Neural progenitor cell (in vitro differentiated cells): Measurements from ENCODE around the gene SH3GL2. TPM values are rescaled to one million over a fixed set of nuclear protein-coding genes. Genes with fewer than 3 reads are reported as not detected.

Experiments
- DNase-seq: peaks from one replicate; pipeline ENCODE4 v3.0.0-alpha.2; 2016; ENCODE audit warnings: low spot score
- H2AFZ ChIP-seq: fragments of 200-600 bp; sonication (generic); replicated peaks from 2 replicates; pipeline ENCODE4 v1.6.1; 2016; ENCODE audit warnings: antibody characterized with exemption
- H3F3A ChIP-seq: fragments of 200-600 bp; sonication (generic); 2 replicates; pipeline ENCODE4 v1.6.1; 2016; ENCODE audit warnings: antibody characterized with exemption, low read depth
- H3K27ac ChIP-seq: fragments of 200-600 bp; sonication (generic); 2 replicates; pipeline ENCODE4 v1.5.1; 2016; ENCODE audit warnings: mild to moderate bottlenecking
- H3K27me3 ChIP-seq: fragments of 200-600 bp; sonication (generic); 2 replicates; pipeline ENCODE4 v1.6.1; 2016; ENCODE audit warnings: mild to moderate bottlenecking, moderate library complexity
- H3K36me3 ChIP-seq: fragments of 200-600 bp; sonication (generic); 2 replicates; pipeline ENCODE4 v1.5.1; 2016
- H3K4me1 ChIP-seq: fragments of 200-600 bp; sonication (generic); 2 replicates; pipeline ENCODE4 v1.6.1; 2016; ENCODE audit warnings: mixed run types
- H3K4me2 ChIP-seq: fragments of 200-600 bp; sonication (generic); 2 replicates; pipeline ENCODE4 v1.6.1; 2016
- H3K4me3 ChIP-seq: fragments of 200-600 bp; sonication (generic); 2 replicates; pipeline ENCODE4 v1.5.1; 2016
- H3K79me2 ChIP-seq: fragments of 200-600 bp; sonication (generic); 2 replicates; pipeline ENCODE4 v1.6.1; 2016; ENCODE audit warnings: low read depth
- H3K9ac ChIP-seq: fragments of 200-600 bp; sonication (generic); 2 replicates; pipeline ENCODE4 v1.6.1; 2016
- H3K9me3 ChIP-seq: fragments of 200-600 bp; sonication (generic); 2 replicates; pipeline ENCODE4 v1.5.1; 2016; ENCODE audit warnings: low read depth
- H4K20me1 ChIP-seq: fragments of 200-600 bp; sonication (generic); 2 replicates; pipeline ENCODE4 v1.6.1; 2016; ENCODE audit warnings: low read depth
- H3K27ac Mint-ChIP-seq: 3 replicates; pipeline ENCODE4 v1.8.0; 2021; ENCODE audit warnings: mixed read lengths
- H3K27me3 Mint-ChIP-seq: 2 replicates; pipeline ENCODE4 v1.8.0; 2022; ENCODE audit warnings: low read depth, mild to moderate bottlenecking, inconsistent platforms, moderate library complexity, mixed read lengths; ENCODE audit not compliant: insufficient read depth
- H3K36me3 Mint-ChIP-seq: 3 replicates; pipeline ENCODE4 v1.8.0; 2021; ENCODE audit warnings: mixed read lengths
- H3K4me1 Mint-ChIP-seq: 3 replicates; pipeline ENCODE4 v1.8.0; 2021; ENCODE audit warnings: mixed read lengths
- H3K4me3 Mint-ChIP-seq: 3 replicates; pipeline ENCODE4 v1.8.0; 2021; ENCODE audit warnings: mild to moderate bottlenecking, moderate library complexity, mixed read lengths
- H3K9me3 Mint-ChIP-seq: 3 replicates; pipeline ENCODE4 v1.8.0; 2020; ENCODE audit warnings: mixed read lengths
- EZH2 ChIP-seq: fragments of 200-600 bp; sonication (generic); IDR thresholded peaks from 2 replicates; pipeline ENCODE4 v1.6.1; 2017; ENCODE audit warnings: antibody characterized with exemption, mild to moderate bottlenecking, moderate library complexity
- EZH2phosphoT487 ChIP-seq: fragments of 200-600 bp; sonication (generic); IDR thresholded peaks from 2 replicates; pipeline ENCODE4 v1.6.1; 2017; ENCODE audit warnings: antibody characterized with exemption
- total RNA-seq: library from RNA; depleted of rRNA; stranded (reverse); fragments of >200 nt; gene quantifications from 2 replicates; pipeline ENCODE4 v1.2.3, GENCODE V29; 2015; ENCODE audit warnings: low replicate concordance
- TF ChIP-seq, protein P1 (sequence below): fragments of 200-600 bp; sonication (generic); IDR thresholded peaks from 2 replicates; pipeline ENCODE4 v1.5.1; 2017; ENCODE audit warnings: antibody characterized with exemption, mild to moderate bottlenecking

Gene SH3GL2
- total RNA-seq, 1 donor from 2014 or later, result 1.6 TPM

DNA sequence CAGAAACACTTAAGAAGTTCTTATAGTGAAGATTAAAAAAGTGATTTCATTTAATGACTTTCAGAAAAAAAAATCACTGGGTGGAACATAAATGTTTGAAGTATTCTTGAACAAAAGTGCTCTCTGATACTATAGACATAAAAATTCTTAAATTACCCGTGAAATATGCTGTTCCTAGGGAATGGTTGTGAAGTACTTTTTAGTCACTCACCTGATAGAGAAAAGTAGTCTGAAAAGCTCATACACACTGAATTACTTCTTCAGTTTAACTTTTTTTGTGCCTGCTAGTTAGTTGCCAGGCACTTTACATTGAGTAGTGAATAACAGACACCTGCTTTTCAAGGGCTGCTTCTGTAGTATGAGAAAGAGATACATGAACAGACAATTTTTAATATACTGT is 78.0 kb downstream of the SH3GL2 start:
- Histone ChIP-seq H3K27ac (no peak overlapping the region), H3K79me2 (no peaks in the 10 kb centered on the region), H4K20me1 (no peaks in the 10 kb centered on the region), H2AFZ (no peak overlapping the region), H3K9ac (no peak overlapping the region), H3K27me3 (no peaks in the 10 kb centered on the region), H3K4me2 (no peak overlapping the region), H3K9me3 (no peaks in the 10 kb centered on the region), H3K4me1 (no peaks in the 10 kb centered on the region), H3F3A (no peaks in the 10 kb centered on the region), H3K4me3 (no peak overlapping the region), H3K36me3 (no peaks in the 10 kb centered on the region)
- Mint-ChIP-seq H3K27ac (no peak overlapping the region), H3K36me3 (no peaks in the 10 kb centered on the region), H3K4me1 (no peaks in the 10 kb centered on the region), H3K9me3 (no peaks in the 10 kb centered on the region), H3K4me3 (no peak overlapping the region), H3K27me3 (no peaks in the 10 kb centered on the region)
- TF ChIP-seq EZH2 (no peak), EZH2phosphoT487 (no peak)
- TF ChIP-seq, protein P1, sequence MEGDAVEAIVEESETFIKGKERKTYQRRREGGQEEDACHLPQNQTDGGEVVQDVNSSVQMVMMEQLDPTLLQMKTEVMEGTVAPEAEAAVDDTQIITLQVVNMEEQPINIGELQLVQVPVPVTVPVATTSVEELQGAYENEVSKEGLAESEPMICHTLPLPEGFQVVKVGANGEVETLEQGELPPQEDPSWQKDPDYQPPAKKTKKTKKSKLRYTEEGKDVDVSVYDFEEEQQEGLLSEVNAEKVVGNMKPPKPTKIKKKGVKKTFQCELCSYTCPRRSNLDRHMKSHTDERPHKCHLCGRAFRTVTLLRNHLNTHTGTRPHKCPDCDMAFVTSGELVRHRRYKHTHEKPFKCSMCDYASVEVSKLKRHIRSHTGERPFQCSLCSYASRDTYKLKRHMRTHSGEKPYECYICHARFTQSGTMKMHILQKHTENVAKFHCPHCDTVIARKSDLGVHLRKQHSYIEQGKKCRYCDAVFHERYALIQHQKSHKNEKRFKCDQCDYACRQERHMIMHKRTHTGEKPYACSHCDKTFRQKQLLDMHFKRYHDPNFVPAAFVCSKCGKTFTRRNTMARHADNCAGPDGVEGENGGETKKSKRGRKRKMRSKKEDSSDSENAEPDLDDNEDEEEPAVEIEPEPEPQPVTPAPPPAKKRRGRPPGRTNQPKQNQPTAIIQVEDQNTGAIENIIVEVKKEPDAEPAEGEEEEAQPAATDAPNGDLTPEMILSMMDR, result no peak
- DNase-seq, result no peak

DNA sequence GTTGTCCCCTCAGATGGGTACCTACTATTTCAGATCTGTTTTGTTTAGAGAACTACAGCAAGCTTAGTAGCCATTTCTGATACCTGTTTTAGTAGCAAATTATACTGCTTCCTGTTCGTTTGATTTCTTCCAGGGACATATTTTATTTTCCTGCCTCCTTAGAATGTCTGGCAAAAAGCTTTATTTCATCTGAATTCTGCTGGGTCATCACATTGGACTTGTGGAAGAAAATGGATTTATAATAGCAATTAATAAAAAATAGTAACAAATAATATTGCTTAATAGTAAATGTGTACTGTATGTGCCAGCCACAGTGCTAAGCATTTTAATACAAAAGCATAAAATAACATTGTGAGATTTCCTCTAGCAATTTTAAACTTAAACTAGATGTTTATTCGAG is 79.4 kb downstream of the SH3GL2 start:
- Histone ChIP-seq H3K4me2 (no peak overlapping the region), H3K36me3 (no peaks in the 10 kb centered on the region), H3K9ac (no peak overlapping the region), H2AFZ (no peak overlapping the region), H3K27me3 (no peaks in the 10 kb centered on the region), H3K27ac (no peak overlapping the region), H4K20me1 (no peaks in the 10 kb centered on the region), H3K79me2 (no peaks in the 10 kb centered on the region), H3K9me3 (no peaks in the 10 kb centered on the region), H3K4me1 (no peaks in the 10 kb centered on the region), H3K4me3 (no peak overlapping the region), H3F3A (no peaks in the 10 kb centered on the region)
- Mint-ChIP-seq H3K9me3 (no peaks in the 10 kb centered on the region), H3K27ac (no peak overlapping the region), H3K4me1 (no peaks in the 10 kb centered on the region), H3K27me3 (no peaks in the 10 kb centered on the region), H3K36me3 (no peaks in the 10 kb centered on the region), H3K4me3 (no peak overlapping the region)
- no peak for DNase-seq
- TF ChIP-seq, protein P1, result no peak
- TF ChIP-seq EZH2phosphoT487, result no peak
- TF ChIP-seq EZH2, result no peak

DNA sequence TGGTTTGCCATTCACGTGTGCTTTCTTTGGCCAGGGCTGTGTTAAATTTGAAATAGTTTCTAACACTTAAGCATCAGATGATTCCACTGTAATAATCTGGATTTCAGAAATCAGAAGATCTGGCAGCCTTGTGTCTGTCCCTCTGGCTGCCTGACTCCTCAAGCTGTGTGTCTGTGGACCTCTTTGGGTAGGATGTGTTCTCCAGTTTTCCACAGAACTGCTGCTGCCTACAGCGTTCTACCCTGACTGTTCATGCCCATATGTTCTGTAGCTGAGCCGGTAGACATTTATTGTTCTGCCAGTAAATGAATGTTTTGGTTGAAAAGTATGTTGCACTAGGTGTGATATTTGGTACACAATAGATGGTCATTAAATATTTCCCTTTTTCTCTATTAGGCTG is 81.3 kb downstream of the SH3GL2 start:
- H3K36me3 Mint-ChIP-seq, result no peaks in the 10 kb centered on the region
- DNase-seq, result no peak
- no peak overlapping the region for H3K4me3 Mint-ChIP-seq
- no peak overlapping the region for H3K4me3 ChIP-seq
- H3K79me2 ChIP-seq, result no peaks in the 10 kb centered on the region
- H3K27me3 Mint-ChIP-seq, result no peaks in the 10 kb centered on the region
- no peaks in the 10 kb centered on the region for H3K27me3 ChIP-seq
- no peak overlapping the region for H3K9ac ChIP-seq
- no peaks in the 10 kb centered on the region for H3K4me1 Mint-ChIP-seq
- no peak overlapping the region for H3K4me2 ChIP-seq
- no peaks in the 10 kb centered on the region for H3K9me3 Mint-ChIP-seq
- no peaks in the 10 kb centered on the region for H3K4me1 ChIP-seq
- no peaks in the 10 kb centered on the region for H4K20me1 ChIP-seq
- no peak overlapping the region for H3K27ac ChIP-seq
- no peaks in the 10 kb centered on the region for H3F3A ChIP-seq
- TF ChIP-seq EZH2, result no peak
- TF ChIP-seq, protein P1, result no peak
- TF ChIP-seq EZH2phosphoT487, result no peak
- no peaks in the 10 kb centered on the region for H3K36me3 ChIP-seq
- no peaks in the 10 kb centered on the region for H3K9me3 ChIP-seq
- no peak overlapping the region for H2AFZ ChIP-seq
- H3K27ac Mint-ChIP-seq, result no peak overlapping the region
